ENCODE results near the gene POLR3H.
"Not testable (repeated sequence)": the region's sequence is repeated elsewhere in the genome, so short reads cannot be mapped to it uniquely, and the experiment has no call there.

DNA sequence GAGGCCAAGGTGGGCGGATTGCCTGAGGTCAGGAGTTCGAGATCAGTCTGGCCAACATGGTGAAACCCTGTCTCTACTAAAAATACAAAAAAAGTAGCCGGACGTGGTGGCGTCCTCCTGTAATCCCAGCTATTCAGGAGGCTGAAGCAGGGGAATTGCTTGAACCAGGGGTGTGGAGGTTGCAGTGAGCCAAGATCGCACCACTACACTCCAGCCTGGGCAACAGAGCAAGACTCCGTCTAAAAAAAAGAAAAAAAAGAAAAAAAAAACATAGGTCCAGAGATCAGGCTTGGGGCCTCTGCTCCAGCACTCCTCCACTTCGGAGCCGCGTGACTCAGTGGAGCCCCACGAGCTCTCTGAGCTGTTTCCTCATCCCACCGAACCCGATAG, 14.0 kb upstream of the POLR3H start:
- TF ChIP-seq POLR2A (IDR thresholded peaks at IDR 0.05): not testable (repeated sequence)
- TF ChIP-seq, protein P1, sequence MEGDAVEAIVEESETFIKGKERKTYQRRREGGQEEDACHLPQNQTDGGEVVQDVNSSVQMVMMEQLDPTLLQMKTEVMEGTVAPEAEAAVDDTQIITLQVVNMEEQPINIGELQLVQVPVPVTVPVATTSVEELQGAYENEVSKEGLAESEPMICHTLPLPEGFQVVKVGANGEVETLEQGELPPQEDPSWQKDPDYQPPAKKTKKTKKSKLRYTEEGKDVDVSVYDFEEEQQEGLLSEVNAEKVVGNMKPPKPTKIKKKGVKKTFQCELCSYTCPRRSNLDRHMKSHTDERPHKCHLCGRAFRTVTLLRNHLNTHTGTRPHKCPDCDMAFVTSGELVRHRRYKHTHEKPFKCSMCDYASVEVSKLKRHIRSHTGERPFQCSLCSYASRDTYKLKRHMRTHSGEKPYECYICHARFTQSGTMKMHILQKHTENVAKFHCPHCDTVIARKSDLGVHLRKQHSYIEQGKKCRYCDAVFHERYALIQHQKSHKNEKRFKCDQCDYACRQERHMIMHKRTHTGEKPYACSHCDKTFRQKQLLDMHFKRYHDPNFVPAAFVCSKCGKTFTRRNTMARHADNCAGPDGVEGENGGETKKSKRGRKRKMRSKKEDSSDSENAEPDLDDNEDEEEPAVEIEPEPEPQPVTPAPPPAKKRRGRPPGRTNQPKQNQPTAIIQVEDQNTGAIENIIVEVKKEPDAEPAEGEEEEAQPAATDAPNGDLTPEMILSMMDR (IDR thresholded peaks at IDR 0.05 in 8 of 11, conservative IDR thresholded peaks at IDR 0.05 in 3 of 11): not testable (repeated sequence)
